Upper lobe of left lung (tissue), 4 donors: ENCODE data around the gene TJAP1.

ENCODE experiments used
- CTCF ChIP-seq, 6 experiments: fragments of 450-650 bp in 4 of 6; fragments of 200-600 bp in 2 of 6; sonication (generic) in 2 of 6; IDR thresholded peaks; one replicate each; pipeline ENCODE4 v1.5.1; 2016 to 2019; ENCODE audit warnings: antibody characterized with exemption in 6 of 6
- EP300 ChIP-seq, 4 donors: sonication (generic); formaldehyde crosslinking; IDR thresholded peaks; one replicate each; pipeline ENCODE4 v1.5.1; 2017; ENCODE audit warnings: antibody characterized with exemption in 4 of 4, control low read depth in 2 of 4
- POLR2A ChIP-seq, 4 donors: fragments of 450-650 bp; IDR thresholded peaks; one replicate each; pipeline ENCODE4 v1.5.1; 2016 to 2017; ENCODE audit warnings: antibody characterized with exemption in 4 of 4, mild to moderate bottlenecking in 2 of 4
- POLR2AphosphoS5 ChIP-seq, 2 donors: sonication (generic); formaldehyde crosslinking; IDR thresholded peaks; one replicate each; pipeline ENCODE4 v1.5.1; 2017; ENCODE audit warnings: antibody characterized with exemption in 2 of 2

DNA sequence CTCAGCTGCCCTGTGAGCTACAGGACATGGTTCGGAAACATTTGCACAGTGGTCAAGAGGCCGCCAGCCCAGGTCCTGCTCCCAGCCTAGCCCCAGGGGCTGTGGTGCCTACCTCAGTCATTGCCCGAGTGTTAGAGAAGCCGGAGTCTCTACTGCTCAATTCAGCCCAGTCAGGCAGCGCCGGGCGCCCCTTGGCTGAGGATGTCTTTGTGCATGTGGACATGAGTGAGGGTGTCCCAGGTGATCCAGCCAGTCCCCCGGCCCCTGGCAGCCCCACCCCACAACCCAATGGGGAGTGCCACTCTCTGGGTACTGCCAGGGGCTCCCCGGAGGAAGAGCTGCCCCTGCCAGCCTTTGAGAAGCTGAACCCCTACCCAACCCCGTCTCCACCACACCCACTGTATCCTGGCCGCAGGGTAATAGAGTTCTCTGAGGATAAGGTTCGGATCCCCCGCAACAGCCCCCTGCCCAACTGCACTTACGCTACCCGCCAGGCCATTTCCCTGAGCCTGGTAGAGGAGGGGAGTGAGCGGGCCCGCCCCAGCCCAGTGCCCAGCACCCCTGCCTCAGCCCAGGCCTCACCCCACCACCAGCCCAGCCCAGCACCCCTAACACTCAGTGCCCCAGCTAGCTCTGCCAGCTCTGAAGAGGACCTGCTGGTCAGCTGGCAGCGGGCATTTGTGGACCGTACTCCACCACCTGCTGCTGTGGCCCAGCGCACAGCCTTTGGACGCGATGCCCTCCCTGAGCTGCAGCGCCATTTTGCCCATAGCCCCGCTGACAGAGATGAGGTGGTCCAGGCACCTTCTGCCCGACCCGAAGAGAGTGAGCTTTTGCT, 27.6 kb downstream of the TJAP1 start:
- no peak for TF ChIP-seq EP300 (IDR thresholded peaks at IDR 0.05)
- no peak for TF ChIP-seq POLR2A (IDR thresholded peaks at IDR 0.05)
- TF ChIP-seq CTCF (IDR thresholded peaks at IDR 0.05) = no peak
- TF ChIP-seq POLR2AphosphoS5 (IDR thresholded peaks at IDR 0.05) = no peak
